Measurements from ENCODE around the gene CNTD1.

Gene CNTD1

DNA sequence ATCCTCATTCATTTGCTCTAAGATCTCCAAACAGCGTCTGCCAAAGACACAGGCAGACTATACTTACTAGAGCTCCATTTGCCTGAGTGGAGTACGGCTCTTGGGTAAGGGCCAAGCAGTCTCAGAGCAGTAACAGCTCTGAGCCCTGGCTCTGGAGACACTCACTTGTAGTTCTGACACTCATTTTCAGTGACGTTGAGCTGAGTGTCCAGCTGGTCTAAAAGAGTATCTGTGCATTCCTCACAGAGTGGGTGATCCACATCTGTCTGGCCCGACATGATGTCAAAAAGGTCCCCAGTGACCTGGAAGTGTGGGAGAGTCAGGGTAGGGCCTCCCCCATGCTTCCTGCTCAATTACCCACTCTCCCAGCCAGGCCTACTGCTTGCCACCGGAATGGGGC lies 19.7 kb downstream of the CNTD1 start:
- no peak overlapping the region for H3K9ac ChIP-seq
- TF ChIP-seq, protein P1, sequence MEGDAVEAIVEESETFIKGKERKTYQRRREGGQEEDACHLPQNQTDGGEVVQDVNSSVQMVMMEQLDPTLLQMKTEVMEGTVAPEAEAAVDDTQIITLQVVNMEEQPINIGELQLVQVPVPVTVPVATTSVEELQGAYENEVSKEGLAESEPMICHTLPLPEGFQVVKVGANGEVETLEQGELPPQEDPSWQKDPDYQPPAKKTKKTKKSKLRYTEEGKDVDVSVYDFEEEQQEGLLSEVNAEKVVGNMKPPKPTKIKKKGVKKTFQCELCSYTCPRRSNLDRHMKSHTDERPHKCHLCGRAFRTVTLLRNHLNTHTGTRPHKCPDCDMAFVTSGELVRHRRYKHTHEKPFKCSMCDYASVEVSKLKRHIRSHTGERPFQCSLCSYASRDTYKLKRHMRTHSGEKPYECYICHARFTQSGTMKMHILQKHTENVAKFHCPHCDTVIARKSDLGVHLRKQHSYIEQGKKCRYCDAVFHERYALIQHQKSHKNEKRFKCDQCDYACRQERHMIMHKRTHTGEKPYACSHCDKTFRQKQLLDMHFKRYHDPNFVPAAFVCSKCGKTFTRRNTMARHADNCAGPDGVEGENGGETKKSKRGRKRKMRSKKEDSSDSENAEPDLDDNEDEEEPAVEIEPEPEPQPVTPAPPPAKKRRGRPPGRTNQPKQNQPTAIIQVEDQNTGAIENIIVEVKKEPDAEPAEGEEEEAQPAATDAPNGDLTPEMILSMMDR (conservative IDR thresholded peaks at IDR 0.05; ENCODE audit: low read depth, low read length): no peak
- H3K4me2 ChIP-seq: no peak overlapping the region
- peaks cover 21% of the 10 kb centered on the region for H3K79me2 ChIP-seq (ENCODE audit: insufficient read depth, low read depth)
- peaks cover 30% of the 10 kb centered on the region for H3K4me1 ChIP-seq (ENCODE audit: low read depth, poor library complexity, severe bottlenecking)
- no peak overlapping the region for H2AFZ ChIP-seq (ENCODE audit: low read depth)
- H3K27ac ChIP-seq: no peak overlapping the region
- no peaks in the 10 kb centered on the region for H3K27me3 ChIP-seq (ENCODE audit: insufficient read depth, low read depth)
- H3K4me3 ChIP-seq (IDR thresholded peaks at IDR 0.05; ENCODE audit: insufficient read depth, low read depth, low read length): no peak overlapping the region
- no peaks in the 10 kb centered on the region for H4K20me1 ChIP-seq (ENCODE audit: insufficient read depth)
- peaks cover 8% of the 10 kb centered on the region; the same call in 1 of the 2 replicates for H3K36me3 ChIP-seq (ENCODE audit: insufficient read depth)

DNA sequence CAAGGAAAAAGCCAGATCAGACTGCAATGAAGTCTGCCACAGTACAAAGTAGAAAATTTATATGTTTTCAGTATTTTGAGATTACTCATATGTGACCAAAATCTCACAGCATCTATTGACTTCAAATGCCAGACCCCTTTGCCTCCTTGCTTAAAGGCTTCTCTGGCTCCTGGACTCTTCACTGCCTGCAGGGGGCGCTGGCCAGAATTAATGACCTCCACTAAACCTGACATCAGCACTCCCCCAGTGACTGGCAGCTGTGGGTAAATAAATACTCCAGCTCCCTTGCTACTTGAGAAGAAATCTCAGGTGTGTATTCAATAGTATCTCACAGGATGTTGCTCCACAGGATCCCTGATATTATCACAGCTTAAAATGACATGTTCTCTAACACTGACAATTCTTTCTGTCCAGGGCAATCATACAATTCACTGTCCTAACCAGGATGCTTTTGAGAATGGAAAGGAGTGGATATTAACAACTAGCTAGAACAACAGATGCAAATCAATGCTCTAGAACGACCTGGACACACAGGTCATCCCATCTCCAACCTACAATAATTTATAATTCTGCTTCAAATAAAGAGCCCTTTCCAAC lies 21.4 kb downstream of the CNTD1 start:
- H3K9ac ChIP-seq: no peak overlapping the region
- H3K27ac ChIP-seq: no peak overlapping the region
- H3K4me3 ChIP-seq (IDR thresholded peaks at IDR 0.05; ENCODE audit: insufficient read depth, low read depth, low read length): no peak overlapping the region
- peaks cover 26% of the 10 kb centered on the region for H3K79me2 ChIP-seq (ENCODE audit: insufficient read depth, low read depth)
- no peaks in the 10 kb centered on the region for H4K20me1 ChIP-seq (ENCODE audit: insufficient read depth)
- peaks cover 8% of the 10 kb centered on the region; the same call in 1 of the 2 replicates for H3K36me3 ChIP-seq (ENCODE audit: insufficient read depth)
- H3K4me2 ChIP-seq: no peak overlapping the region
- peaks cover 37% of the 10 kb centered on the region for H3K4me1 ChIP-seq (ENCODE audit: low read depth, poor library complexity, severe bottlenecking)
- TF ChIP-seq, protein P1 (conservative IDR thresholded peaks at IDR 0.05; ENCODE audit: low read depth, low read length): peak; percentile 97
- no peaks in the 10 kb centered on the region for H3K27me3 ChIP-seq (ENCODE audit: insufficient read depth, low read depth)
- no peak overlapping the region for H2AFZ ChIP-seq (ENCODE audit: low read depth)

DNA sequence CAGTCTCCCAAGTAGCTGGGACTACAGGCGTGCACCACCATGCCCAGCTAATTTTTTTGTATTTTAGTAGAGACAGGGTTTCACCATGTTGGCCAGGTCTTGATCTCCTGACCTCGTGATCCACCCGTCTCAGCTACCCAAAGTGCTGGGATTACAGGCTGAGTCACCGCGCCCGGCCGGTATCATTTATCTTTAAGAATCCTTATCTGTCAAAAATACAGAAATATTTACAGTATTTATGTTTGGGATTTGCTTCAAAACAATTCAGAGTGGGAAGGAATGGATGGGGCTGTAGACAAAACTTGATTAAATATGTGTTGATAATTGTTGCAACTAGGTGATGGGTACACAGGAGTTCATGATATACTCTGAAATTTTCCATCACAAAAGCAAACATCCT lies 22.5 kb downstream of the CNTD1 start:
- H3K9ac ChIP-seq: no peak overlapping the region
- TF ChIP-seq, protein P1 (conservative IDR thresholded peaks at IDR 0.05; ENCODE audit: low read depth, low read length): no peak

DNA sequence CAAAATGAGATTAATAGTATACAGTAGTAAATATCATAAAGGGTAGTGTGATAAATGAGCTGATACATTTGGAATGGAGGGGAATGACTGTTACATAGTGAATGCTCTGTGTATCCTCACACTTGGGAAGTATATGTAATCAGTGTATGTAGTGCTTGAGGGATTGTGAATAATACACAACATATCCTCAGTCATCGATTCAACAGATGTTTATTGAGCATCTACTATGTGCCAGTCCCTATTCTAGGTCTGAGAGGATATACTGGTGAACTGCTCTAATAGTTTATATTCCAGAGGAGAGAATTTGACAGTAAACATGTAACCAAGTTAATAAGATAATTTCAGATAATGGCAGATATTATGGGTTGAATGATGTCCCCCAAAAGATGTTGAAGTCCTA lies 28.8 kb downstream of the CNTD1 start:
- H3K36me3 ChIP-seq (ENCODE audit: insufficient read depth): no peaks in the 10 kb centered on the region
- TF ChIP-seq, protein P1 (conservative IDR thresholded peaks at IDR 0.05; ENCODE audit: low read depth, low read length): no peak
- no peak overlapping the region for H3K9ac ChIP-seq
- H3K79me2 ChIP-seq (ENCODE audit: insufficient read depth, low read depth): peaks cover 21% of the 10 kb centered on the region
- H3K4me3 ChIP-seq (IDR thresholded peaks at IDR 0.05; ENCODE audit: insufficient read depth, low read depth, low read length): no peak overlapping the region
- H3K4me2 ChIP-seq: no peak overlapping the region
- no peak overlapping the region for H2AFZ ChIP-seq (ENCODE audit: low read depth)
- no peaks in the 10 kb centered on the region for H3K27me3 ChIP-seq (ENCODE audit: insufficient read depth, low read depth)
- peaks cover 26% of the 10 kb centered on the region for H3K4me1 ChIP-seq (ENCODE audit: low read depth, poor library complexity, severe bottlenecking)
- no peaks in the 10 kb centered on the region for H4K20me1 ChIP-seq (ENCODE audit: insufficient read depth)
- H3K27ac ChIP-seq: no peak overlapping the region

More for the DNA sequence above, 22.5 kb downstream of the CNTD1 start:
- Histone ChIP-seq H3K4me3 (IDR thresholded peaks at IDR 0.05; ENCODE audit: insufficient read depth, low read depth, low read length) (no peak overlapping the region), H2AFZ (ENCODE audit: low read depth) (no peak overlapping the region), H3K36me3 (ENCODE audit: insufficient read depth) (peaks cover 8% of the 10 kb centered on the region; the same call in 1 of the 2 replicates), H3K27ac (no peak overlapping the region), H4K20me1 (ENCODE audit: insufficient read depth) (no peaks in the 10 kb centered on the region), H3K79me2 (ENCODE audit: insufficient read depth, low read depth) (peaks cover 26% of the 10 kb centered on the region), H3K4me2 (no peak overlapping the region), H3K4me1 (ENCODE audit: low read depth, poor library complexity, severe bottlenecking) (peaks cover 37% of the 10 kb centered on the region), H3K27me3 (ENCODE audit: insufficient read depth, low read depth) (no peaks in the 10 kb centered on the region)
